CD4-positive, alpha-beta T cell treated with Interleukin-12 subunit alpha and Interleukin-12 subunit beta, for 1 hour (primary cell): Measurements from ENCODE around the gene PLD4.
"Not testable (repeated sequence)": the region's sequence is repeated elsewhere in the genome, so short reads cannot be mapped to it uniquely, and the experiment has no call there.

ENCODE experiments used
- DNase-seq: peaks from one replicate; pipeline ENCODE4 v3.0.0-alpha.2; 2020

PLD4 gene

GRCh38 chr14:104900639-104901512, 23.8 kb upstream of the PLD4 start:
- no peak for DNase-seq

- no peak for DNase-seq
Measured at GRCh38 chr14:104903990-104904389, 20.7 kb upstream of the PLD4 start.

- DNase-seq = not testable (repeated sequence)
Measured at GRCh38 chr14:104904650-104905578, 19.8 kb upstream of the PLD4 start.

GRCh38 chr14:104905579-104905933, 19.1 kb upstream of the PLD4 start:
- DNase-seq = not testable (repeated sequence)

GRCh38 chr14:104908303-104908702, 16.4 kb upstream of the PLD4 start:
- DNase-seq = no peak

GRCh38 chr14:104912053-104912452, 12.6 kb upstream of the PLD4 start:
- DNase-seq = no peak

GRCh38 chr14:104913435-104913834, 11.2 kb upstream of the PLD4 start:
- DNase-seq = no peak

- DNase-seq = no peak
Measured at GRCh38 chr14:104917116-104917515, 7.6 kb upstream of the PLD4 start.

- DNase-seq = no peak
Measured at GRCh38 chr14:104917993-104918392, 6.7 kb upstream of the PLD4 start.

- not testable (repeated sequence) for DNase-seq
Measured at GRCh38 chr14:104919152-104919992, 5.3 kb upstream of the PLD4 start.

GRCh38 chr14:104919993-104920315, 4.7 kb upstream of the PLD4 start:
- no peak for DNase-seq

- no peak for DNase-seq
Measured at GRCh38 chr14:104923640-104924420, 849 bp upstream of the PLD4 start.

GRCh38 chr14:104925214-104925854, 655 bp downstream of the PLD4 start:
- no peak for DNase-seq

- no peak for DNase-seq
Measured at GRCh38 chr14:104925855-104926609, 1.4 kb downstream of the PLD4 start.

GRCh38 chr14:104926619-104927431, 2.1 kb downstream of the PLD4 start:
- no peak for DNase-seq

GRCh38 chr14:104927432-104927816, 2.7 kb downstream of the PLD4 start:
- no peak for DNase-seq

- no peak for DNase-seq
Measured at GRCh38 chr14:104927901-104928300, 3.2 kb downstream of the PLD4 start.

GRCh38 chr14:104928391-104929133, 3.9 kb downstream of the PLD4 start:
- no peak for DNase-seq
